ENCODE results near the gene NRL. TPM values are rescaled to one million over a fixed set of nuclear protein-coding genes. Genes with fewer than 3 reads are reported as not detected.
"Not testable (repeated sequence)": the region's sequence is repeated elsewhere in the genome, so short reads cannot be mapped to it uniquely, and the experiment has no call there.

The NRL gene
- total RNA-seq, 1 experiment from 2014 or later, result 0.87 TPM

DNA sequence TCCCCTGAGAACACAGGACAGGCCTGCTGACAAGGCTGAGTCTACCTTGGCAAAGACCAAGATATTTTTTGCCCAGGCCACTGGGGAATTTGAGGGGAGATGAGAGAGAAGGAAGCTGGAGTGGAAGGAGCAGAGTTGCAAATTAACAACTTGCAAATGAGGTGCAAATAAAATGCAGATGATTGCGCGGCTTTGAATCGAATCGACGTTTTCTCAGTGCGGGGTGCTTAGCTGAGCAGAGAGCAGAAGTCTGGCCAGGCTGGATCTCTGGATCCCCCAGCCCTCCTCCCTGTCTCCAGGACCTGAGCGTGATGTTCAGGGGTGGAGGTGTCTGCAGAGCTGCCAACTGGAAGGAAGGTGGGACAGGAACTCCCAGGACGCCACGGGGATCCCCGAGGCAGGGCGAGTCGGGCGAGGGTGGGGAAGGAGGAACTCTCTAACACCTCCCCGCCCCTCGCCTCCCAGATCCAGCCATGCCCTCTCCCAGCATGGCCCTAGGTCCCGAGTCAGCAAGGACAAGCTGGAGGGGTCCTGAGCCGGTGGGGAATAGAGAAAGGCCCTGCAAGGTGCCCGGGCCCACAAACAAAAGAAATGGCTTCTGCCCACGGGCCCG is 63.5 kb downstream of the NRL start:
- DNase-seq, result peak; percentile 75
- Histone ChIP-seq H3K27me3 (ENCODE audit: control insufficient read depth, insufficient read depth, low read length) (peaks cover 3% of the 10 kb centered on the region; the same call in 1 of the 2 replicates), H3K36me3 (replicated peaks; ENCODE audit: control insufficient read depth, insufficient read depth, low read length) (no peaks in the 10 kb centered on the region; the same call in 1 of the 2 replicates), H3K4me3 (ENCODE audit: insufficient read depth, low read depth, low read length) (peak overlapping the region; percentile 84)

DNA sequence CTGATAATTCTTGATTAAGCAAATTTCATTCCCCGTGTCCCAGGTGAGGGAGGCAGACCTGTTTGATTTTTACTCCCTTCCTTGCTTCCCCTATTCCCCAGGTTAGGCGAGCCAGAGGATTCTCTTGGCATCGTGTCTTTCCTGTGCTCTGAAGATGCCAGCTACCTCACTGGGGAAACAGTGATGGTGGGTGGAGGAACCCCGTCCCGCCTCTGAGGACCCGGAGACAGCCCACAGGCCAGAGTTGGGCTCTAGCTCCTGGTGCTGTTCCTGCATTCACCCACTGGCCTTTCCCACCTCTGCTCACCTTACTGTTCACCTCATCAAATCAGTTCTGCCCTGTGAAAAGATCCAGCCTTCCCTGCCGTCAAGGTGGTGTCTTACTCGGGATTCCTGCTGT is 64.0 kb downstream of the NRL start:
- H3K4me3 ChIP-seq (ENCODE audit: insufficient read depth, low read depth, low read length); H3K36me3 ChIP-seq (replicated peaks; ENCODE audit: control insufficient read depth, insufficient read depth, low read length); H3K27me3 ChIP-seq (ENCODE audit: control insufficient read depth, insufficient read depth, low read length): not testable (repeated sequence)
- DNase-seq, result peak; percentile 19

DNA sequence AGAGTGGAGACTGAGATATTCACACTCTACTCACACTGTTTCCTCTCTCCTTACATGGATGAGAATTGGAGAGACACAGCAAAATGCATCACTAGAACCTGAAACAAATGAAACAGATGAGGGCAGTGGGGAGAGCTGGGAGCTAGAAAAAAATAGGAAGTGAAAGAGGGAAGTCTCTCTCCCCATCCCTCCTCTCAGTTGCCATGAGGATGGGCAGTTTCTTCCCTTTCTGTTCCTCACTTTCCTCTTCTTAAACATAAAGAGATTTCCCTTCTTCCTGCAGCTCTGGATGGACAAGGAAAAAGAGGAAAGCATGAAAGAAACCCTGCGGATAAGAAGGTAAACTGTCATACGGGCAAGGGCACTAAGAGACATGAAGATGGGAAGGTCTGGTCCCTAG is 65.7 kb downstream of the NRL start:
- H3K4me3 ChIP-seq (ENCODE audit: insufficient read depth, low read depth, low read length); H3K36me3 ChIP-seq (replicated peaks; ENCODE audit: control insufficient read depth, insufficient read depth, low read length); H3K27me3 ChIP-seq (ENCODE audit: control insufficient read depth, insufficient read depth, low read length); DNase-seq: not testable (repeated sequence)

DNA sequence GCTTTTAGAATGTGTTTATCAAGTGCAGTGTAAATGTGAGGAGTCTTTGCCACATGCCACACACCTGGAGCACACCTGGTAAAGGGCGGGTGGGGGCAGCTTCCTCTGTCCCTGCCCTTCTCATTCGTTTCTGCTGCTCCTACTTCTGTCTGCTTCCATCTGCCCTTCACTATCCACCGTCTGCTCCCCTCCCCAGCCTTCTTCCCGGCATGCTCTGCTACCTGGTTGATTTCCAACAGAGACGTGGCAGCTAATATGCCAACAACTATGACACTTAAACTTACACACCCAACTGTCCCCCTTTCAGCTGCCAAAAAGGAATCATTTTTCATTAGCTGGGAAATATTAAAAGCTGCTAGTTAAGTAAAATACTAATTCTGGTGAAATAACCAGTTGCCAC is 72.0 kb downstream of the NRL start:
- DNase-seq, result no peak
- Histone ChIP-seq H3K27me3 (ENCODE audit: control insufficient read depth, insufficient read depth, low read length) (no peaks in the 10 kb centered on the region; the same call in 1 of the 2 replicates), H3K4me3 (ENCODE audit: insufficient read depth, low read depth, low read length) (no peak overlapping the region)

DNA sequence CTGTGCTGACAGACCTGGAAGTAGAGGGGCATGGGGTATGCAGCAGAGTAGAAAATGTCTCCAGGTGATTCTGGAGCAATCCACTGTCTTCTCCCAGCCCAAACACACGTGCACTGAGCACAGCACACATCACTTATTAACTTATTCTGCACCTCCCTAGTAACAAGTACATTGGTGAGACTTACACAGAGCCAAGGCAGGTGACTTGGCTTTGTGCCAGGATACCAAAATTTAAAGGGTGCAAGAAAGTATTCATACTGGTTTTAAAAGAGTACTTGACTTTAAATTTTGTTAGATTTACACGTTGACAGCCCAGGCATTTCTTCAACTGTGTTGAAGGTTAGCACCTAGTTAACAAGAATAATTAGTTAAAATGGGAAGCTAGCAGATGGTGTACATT is 74.1 kb downstream of the NRL start:
- DNase-seq, result no peak
- H3K27me3 ChIP-seq (ENCODE audit: control insufficient read depth, insufficient read depth, low read length), result no peaks in the 10 kb centered on the region; the same call in 1 of the 2 replicates
- no peak overlapping the region for H3K4me3 ChIP-seq (ENCODE audit: insufficient read depth, low read depth, low read length)
- H3K36me3 ChIP-seq (replicated peaks; ENCODE audit: control insufficient read depth, insufficient read depth, low read length), result no peaks in the 10 kb centered on the region

More for the DNA sequence above, 72.0 kb downstream of the NRL start:
- no peaks in the 10 kb centered on the region for H3K36me3 ChIP-seq (replicated peaks; ENCODE audit: control insufficient read depth, insufficient read depth, low read length)

DNA sequence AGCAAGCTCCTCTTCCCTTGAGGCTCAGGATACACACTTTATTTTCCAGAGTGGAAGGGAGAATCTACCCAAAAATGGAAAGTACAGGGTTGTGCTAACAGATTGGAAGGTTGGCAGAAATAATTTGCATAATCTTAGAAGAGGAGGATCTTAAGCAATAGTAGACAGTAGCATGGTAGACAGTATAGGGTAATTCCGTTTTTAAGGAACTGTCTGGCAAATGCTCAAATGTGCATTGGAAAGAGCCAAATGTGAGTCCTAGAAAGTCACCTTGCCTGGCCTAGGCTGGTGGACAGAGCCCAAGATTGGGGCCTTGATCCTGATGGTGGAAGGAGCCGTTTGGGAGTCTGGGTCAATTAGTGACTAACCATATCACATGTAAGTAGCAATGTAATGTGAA is 76.1 kb downstream of the NRL start:
- H3K27me3 ChIP-seq (ENCODE audit: control insufficient read depth, insufficient read depth, low read length), result no peaks in the 10 kb centered on the region; the same call in 1 of the 2 replicates

DNA sequence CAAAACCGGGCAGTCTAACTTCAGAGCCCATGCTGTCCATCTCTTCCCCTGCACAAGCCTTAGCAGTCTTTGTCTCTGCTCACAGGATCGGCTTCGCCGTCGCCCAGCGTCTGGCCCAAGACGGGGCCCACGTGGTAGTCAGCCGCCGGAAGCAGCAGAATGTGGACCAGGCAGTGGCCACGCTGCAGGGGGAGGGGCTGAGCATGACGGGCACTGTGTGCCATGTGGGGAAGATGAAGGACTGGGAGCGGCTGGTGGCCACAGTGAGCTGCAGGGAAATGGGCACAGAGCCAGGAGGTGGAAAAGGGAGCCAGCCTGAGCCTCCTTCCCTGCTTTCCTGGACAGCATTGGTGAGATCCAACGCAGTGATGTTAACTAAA is 77.1 kb downstream of the NRL start:
- H3K36me3 ChIP-seq (replicated peaks; ENCODE audit: control insufficient read depth, insufficient read depth, low read length), result no peaks in the 10 kb centered on the region
- no peaks in the 10 kb centered on the region; the same call in 1 of the 2 replicates for H3K27me3 ChIP-seq (ENCODE audit: control insufficient read depth, insufficient read depth, low read length)
- DNase-seq, result no peak
- no peak overlapping the region for H3K4me3 ChIP-seq (ENCODE audit: insufficient read depth, low read depth, low read length)

More for the DNA sequence above, 76.1 kb downstream of the NRL start:
- H3K4me3 ChIP-seq (ENCODE audit: insufficient read depth, low read depth, low read length), result no peak overlapping the region
- no peak for DNase-seq
- no peaks in the 10 kb centered on the region for H3K36me3 ChIP-seq (replicated peaks; ENCODE audit: control insufficient read depth, insufficient read depth, low read length)

DNA sequence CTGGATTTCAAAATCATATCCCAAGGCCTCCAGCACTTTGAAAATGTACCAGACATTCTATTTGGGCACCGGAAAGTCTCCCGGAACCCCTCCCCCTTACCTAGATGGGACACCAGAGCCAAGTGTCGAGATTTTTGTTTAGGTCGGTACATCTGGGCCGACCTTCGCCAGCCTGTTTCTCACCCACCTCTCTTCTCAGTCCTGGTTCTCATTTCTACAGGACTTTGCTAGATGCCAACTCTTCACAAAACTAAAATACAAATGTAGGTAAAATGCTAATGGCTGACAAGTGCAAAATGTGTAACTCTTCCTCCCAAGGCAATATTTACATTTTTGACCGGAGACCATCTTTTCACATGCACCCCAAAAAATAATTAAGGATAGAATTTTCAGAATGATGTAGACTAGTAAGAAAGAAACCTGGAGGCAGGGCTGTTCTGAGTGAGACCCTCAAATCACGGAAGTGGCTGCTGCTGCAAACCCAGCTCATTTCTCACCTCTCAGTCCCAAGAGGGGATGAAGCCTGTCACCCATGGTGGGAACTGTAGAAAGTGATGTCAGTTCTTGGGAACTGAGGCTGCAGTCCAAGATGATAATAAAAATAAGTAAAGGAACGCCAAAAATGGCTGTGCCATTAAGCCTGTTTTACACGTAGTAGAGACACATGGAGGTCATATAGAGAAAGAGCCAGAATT is 77.6 kb downstream of the NRL start:
- H3K4me3 ChIP-seq (ENCODE audit: insufficient read depth, low read depth, low read length); H3K36me3 ChIP-seq (replicated peaks; ENCODE audit: control insufficient read depth, insufficient read depth, low read length); H3K27me3 ChIP-seq (ENCODE audit: control insufficient read depth, insufficient read depth, low read length); DNase-seq: not testable (repeated sequence)

DNA sequence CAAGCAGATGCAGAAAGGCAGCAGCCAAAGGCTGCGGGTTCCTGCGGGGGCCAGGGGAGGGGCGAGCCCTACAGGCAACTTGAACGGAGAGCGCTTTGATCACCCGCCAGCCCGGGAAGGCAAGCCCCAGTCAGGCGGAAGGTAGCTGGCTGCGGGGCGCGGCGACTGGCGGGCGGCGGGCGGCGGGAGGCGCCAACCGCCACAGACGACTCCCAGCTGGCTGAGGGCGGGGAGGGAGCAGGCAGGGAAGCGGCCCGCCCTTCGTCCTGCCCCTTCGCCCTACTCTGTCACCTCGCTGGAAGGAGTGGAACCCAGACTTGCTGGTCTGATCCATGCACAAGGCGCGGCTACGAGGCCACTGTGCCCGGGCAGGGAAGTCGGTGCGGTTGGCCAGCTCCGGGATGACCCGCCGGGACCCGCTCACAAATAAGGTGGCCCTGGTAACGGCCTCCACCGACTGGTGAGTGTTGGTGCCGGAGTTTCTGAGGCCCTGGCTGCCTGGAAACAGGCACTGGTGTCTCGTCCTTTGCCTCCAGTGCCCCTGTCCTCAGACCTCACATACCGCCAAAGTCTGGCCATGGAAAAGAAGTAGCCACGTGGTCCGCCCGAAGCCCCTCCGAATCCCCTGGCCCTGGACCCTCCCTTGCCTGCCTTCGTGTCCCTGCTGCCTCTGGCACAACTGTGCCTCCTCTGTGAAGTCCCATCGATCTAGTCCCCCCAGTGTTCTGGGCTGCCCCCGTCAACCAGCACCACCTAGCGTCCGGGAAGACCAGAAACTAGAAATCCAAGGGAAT is 78.4 kb downstream of the NRL start:
- peak; percentile 86 for DNase-seq
- no peaks in the 10 kb centered on the region for H3K36me3 ChIP-seq (replicated peaks; ENCODE audit: control insufficient read depth, insufficient read depth, low read length)
- H3K4me3 ChIP-seq (ENCODE audit: insufficient read depth, low read depth, low read length), result peak overlapping the region; percentile 62
- H3K27me3 ChIP-seq (ENCODE audit: control insufficient read depth, insufficient read depth, low read length), result no peaks in the 10 kb centered on the region

DNA sequence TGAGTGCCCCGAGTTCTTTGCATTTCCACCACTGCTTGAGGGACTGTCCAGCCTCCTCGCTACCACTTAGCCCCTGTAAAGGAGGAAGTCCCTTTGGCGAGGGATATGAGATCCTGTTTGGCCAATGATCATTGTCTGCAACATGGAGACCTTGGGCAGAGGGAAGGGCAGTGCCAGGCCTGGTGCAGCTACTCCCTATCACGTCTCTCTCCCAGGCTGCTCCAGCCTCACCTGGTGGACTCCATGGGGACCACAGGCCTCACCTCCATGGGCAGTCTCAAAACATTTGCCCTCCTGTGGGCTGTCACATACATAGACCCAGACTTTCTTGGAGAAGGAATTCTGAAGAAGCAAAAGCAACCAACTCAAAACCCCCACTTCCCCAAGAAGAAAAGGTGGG is 79.0 kb downstream of the NRL start:
- H3K4me3 ChIP-seq (ENCODE audit: insufficient read depth, low read depth, low read length), result peak overlapping the region; percentile 62
- H3K27me3 ChIP-seq (ENCODE audit: control insufficient read depth, insufficient read depth, low read length); DNase-seq; H3K36me3 ChIP-seq (replicated peaks; ENCODE audit: control insufficient read depth, insufficient read depth, low read length): not testable (repeated sequence)

DNA sequence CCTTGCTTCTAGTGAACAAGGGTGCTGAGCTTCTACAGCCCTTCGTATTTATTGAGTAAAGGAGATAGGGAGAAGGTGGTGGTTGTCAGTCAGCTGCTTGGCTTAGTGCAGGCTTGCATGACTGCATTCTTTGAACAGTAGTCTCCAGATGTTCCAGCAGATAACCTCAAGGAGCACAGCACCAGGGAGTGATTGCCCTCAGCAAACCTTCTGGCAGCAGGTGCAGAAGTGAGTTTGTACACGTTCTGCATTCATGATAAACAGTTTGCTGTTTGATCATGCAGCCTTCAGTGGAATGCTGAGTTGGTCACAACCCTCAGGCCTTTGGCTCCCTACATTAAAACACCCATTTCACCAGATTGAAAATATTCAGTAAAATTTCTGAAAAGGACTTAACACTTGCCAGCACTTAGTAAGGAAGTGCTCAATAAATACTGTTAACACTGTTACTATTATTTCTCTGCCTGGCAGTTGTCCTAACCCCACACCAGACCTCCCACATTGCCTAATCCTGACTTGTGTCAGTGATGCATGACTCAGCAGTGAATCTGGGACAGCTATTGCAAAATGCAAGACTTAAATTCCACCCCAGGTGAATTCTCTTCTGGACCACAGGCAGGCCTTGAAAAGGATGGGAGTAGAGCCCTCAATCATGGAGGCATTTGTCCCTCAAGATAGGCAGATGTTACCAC is 81.9 kb downstream of the NRL start:
- H3K36me3 ChIP-seq (replicated peaks; ENCODE audit: control insufficient read depth, insufficient read depth, low read length), result no peaks in the 10 kb centered on the region
- no peak overlapping the region for H3K4me3 ChIP-seq (ENCODE audit: insufficient read depth, low read depth, low read length)
- DNase-seq, result no peak
- H3K27me3 ChIP-seq (ENCODE audit: control insufficient read depth, insufficient read depth, low read length), result no peaks in the 10 kb centered on the region

DNA sequence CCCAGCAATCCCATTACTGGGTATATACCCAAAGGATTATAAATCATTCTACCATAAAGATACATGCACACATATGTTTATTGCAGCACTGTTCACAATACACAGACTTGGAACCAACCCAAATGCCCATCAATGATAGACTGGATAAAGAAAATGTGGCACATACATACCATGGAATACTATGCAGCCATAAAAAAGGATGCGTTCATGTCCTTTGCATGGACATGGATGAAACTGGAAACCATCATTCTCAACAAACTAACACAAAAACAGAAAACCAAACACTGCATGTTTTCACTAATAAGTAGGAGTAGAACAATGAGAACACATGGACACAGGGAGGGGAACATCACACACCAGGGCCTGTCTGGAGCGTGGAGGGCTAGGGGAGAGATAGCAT is 83.4 kb downstream of the NRL start:
- H3K27me3 ChIP-seq (ENCODE audit: control insufficient read depth, insufficient read depth, low read length); H3K4me3 ChIP-seq (ENCODE audit: insufficient read depth, low read depth, low read length); H3K36me3 ChIP-seq (replicated peaks; ENCODE audit: control insufficient read depth, insufficient read depth, low read length); DNase-seq: not testable (repeated sequence)

DNA sequence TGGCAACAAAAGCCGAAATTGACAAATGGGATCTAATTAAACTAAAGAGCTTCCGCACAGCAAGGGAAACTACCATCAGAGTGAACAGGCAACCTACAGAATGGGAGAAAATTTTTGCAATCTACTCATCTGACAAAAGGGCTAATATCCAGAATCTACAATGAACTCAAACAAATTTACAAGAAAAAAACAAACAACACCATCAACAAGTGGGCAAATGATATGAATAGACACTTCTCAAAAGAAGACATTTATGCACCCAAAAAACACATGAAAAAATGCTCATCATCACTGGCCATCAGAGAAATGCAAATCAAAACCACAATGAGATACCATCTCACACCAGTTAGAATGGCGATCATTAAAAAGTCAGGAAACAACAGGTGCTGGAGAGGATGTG is 85.1 kb downstream of the NRL start:
- H3K36me3 ChIP-seq (replicated peaks; ENCODE audit: control insufficient read depth, insufficient read depth, low read length); H3K27me3 ChIP-seq (ENCODE audit: control insufficient read depth, insufficient read depth, low read length); H3K4me3 ChIP-seq (ENCODE audit: insufficient read depth, low read depth, low read length); DNase-seq: not testable (repeated sequence)

All from H7 (cell line).